Skeletal muscle satellite cell (primary cell): Measurements from ENCODE around the gene BRD3.
A peak's percentile ranks its signal among the peaks of the same experiment; 100 is the strongest.

Experiments used
- H3K27me3 ChIP-seq: 2 replicates; pipeline ENCODE4 v1.7.0; 2013; ENCODE audit warnings: low read length; ENCODE audit not compliant: control insufficient read depth, insufficient read depth
- H3K36me3 ChIP-seq: 2 replicates; pipeline ENCODE4 v1.7.0; 2013; ENCODE audit warnings: mild to moderate bottlenecking, control low read depth, low read length; ENCODE audit not compliant: insufficient read depth
- H3K4me1 ChIP-seq: 2 replicates; pipeline ENCODE4 v1.7.0; 2013; ENCODE audit warnings: low read length; ENCODE audit not compliant: control insufficient read depth, insufficient read depth
- H3K4me2 ChIP-seq: 2 replicates; pipeline ENCODE4 v1.7.0; 2013; ENCODE audit warnings: mild to moderate bottlenecking, low read length
- H3K4me3 ChIP-seq: 2 replicates; pipeline ENCODE4 v1.7.0; 2013; ENCODE audit warnings: low read length
- H3K9ac ChIP-seq: 2 replicates; pipeline ENCODE4 v1.7.0; 2013; ENCODE audit warnings: mild to moderate bottlenecking, low read depth, low read length, moderate library complexity
- H3K9me3 ChIP-seq: replicated peaks from 2 replicates; pipeline ENCODE4 v1.7.0; 2013; ENCODE audit warnings: mild to moderate bottlenecking, control low read depth, low read length

Gene BRD3

GRCh38 chr9:134065612-134066419 is 2.0 kb downstream of the BRD3 start:
- Histone ChIP-seq H3K4me2 (peak overlapping the region; percentile 95), H3K4me3 (peak overlapping the region; percentile 90), H3K27me3 (peaks cover 18% of the 10 kb centered on the region), H3K36me3 (peaks cover 8% of the 10 kb centered on the region), H3K9ac (peak overlapping the region; percentile 95), H3K4me1 (peaks cover 43% of the 10 kb centered on the region), H3K9me3 (no peaks in the 10 kb centered on the region)

- H3K4me1 ChIP-seq: peaks cover 54% of the 10 kb centered on the region
- no peak overlapping the region for H3K9ac ChIP-seq
- H3K36me3 ChIP-seq: peaks cover 8% of the 10 kb centered on the region
- H3K27me3 ChIP-seq: peaks cover 7% of the 10 kb centered on the region
- no peak overlapping the region for H3K4me3 ChIP-seq
- no peaks in the 10 kb centered on the region for H3K9me3 ChIP-seq
- no peak overlapping the region for H3K4me2 ChIP-seq
Measured at GRCh38 chr9:134064711-134065110, 3.1 kb downstream of the BRD3 start.

- Histone ChIP-seq H3K36me3 (peaks cover 8% of the 10 kb centered on the region), H3K27me3 (no peaks in the 10 kb centered on the region), H3K4me1 (peaks cover 63% of the 10 kb centered on the region), H3K4me2 (no peak overlapping the region), H3K9me3 (no peaks in the 10 kb centered on the region), H3K4me3 (no peak overlapping the region), H3K9ac (no peak overlapping the region)
Measured at GRCh38 chr9:134063571-134064450, 4.0 kb downstream of the BRD3 start.

GRCh38 chr9:134063088-134063570 is 4.7 kb downstream of the BRD3 start:
- H3K27me3 ChIP-seq: no peaks in the 10 kb centered on the region
- no peak overlapping the region for H3K4me3 ChIP-seq
- H3K36me3 ChIP-seq: peaks cover 8% of the 10 kb centered on the region
- no peaks in the 10 kb centered on the region for H3K9me3 ChIP-seq
- no peak overlapping the region for H3K4me2 ChIP-seq
- peaks cover 69% of the 10 kb centered on the region for H3K4me1 ChIP-seq
- H3K9ac ChIP-seq: no peak overlapping the region

- peaks cover 8% of the 10 kb centered on the region for H3K36me3 ChIP-seq
- H3K9ac ChIP-seq: no peak overlapping the region
- no peak overlapping the region for H3K4me2 ChIP-seq
- H3K27me3 ChIP-seq: no peaks in the 10 kb centered on the region
- no peaks in the 10 kb centered on the region for H3K9me3 ChIP-seq
- H3K4me3 ChIP-seq: no peak overlapping the region
- H3K4me1 ChIP-seq: peaks cover 73% of the 10 kb centered on the region
Measured at GRCh38 chr9:134062461-134063087, 5.3 kb downstream of the BRD3 start.

GRCh38 chr9:134061688-134062371 is 6.0 kb downstream of the BRD3 start:
- peaks cover 75% of the 10 kb centered on the region for H3K4me1 ChIP-seq

GRCh38 chr9:134061019-134061687 is 6.7 kb downstream of the BRD3 start:
- no peaks in the 10 kb centered on the region for H3K27me3 ChIP-seq
- H3K9me3 ChIP-seq: no peaks in the 10 kb centered on the region
- no peak overlapping the region for H3K4me3 ChIP-seq
- peaks cover 8% of the 10 kb centered on the region for H3K36me3 ChIP-seq
- H3K9ac ChIP-seq: no peak overlapping the region
- H3K4me1 ChIP-seq: peaks cover 79% of the 10 kb centered on the region
- no peak overlapping the region for H3K4me2 ChIP-seq

More at GRCh38 chr9:134061688-134062371, 6.0 kb downstream of the BRD3 start:
- H3K27me3 ChIP-seq: no peaks in the 10 kb centered on the region
- no peak overlapping the region for H3K9ac ChIP-seq
- no peaks in the 10 kb centered on the region for H3K9me3 ChIP-seq
- H3K4me3 ChIP-seq: no peak overlapping the region
- H3K36me3 ChIP-seq: peaks cover 8% of the 10 kb centered on the region
- no peak overlapping the region for H3K4me2 ChIP-seq

- Histone ChIP-seq H3K4me1 (peaks cover 79% of the 10 kb centered on the region), H3K9ac (no peak overlapping the region)
Measured at GRCh38 chr9:134060546-134060945, 7.3 kb downstream of the BRD3 start.

GRCh38 chr9:134059661-134060395 is 8.0 kb downstream of the BRD3 start:
- no peaks in the 10 kb centered on the region for H3K27me3 ChIP-seq
- peaks cover 80% of the 10 kb centered on the region for H3K4me1 ChIP-seq
- H3K4me2 ChIP-seq: peak overlapping the region; percentile 80
- no peaks in the 10 kb centered on the region for H3K9me3 ChIP-seq
- H3K36me3 ChIP-seq: peaks cover 8% of the 10 kb centered on the region
- no peak overlapping the region for H3K4me3 ChIP-seq
- H3K9ac ChIP-seq: no peak overlapping the region

More at GRCh38 chr9:134060546-134060945, 7.3 kb downstream of the BRD3 start:
- H3K36me3 ChIP-seq: peaks cover 8% of the 10 kb centered on the region
- H3K4me3 ChIP-seq: no peak overlapping the region
- H3K27me3 ChIP-seq: no peaks in the 10 kb centered on the region
- peak overlapping the region; percentile 23 for H3K4me2 ChIP-seq
- H3K9me3 ChIP-seq: no peaks in the 10 kb centered on the region

- Histone ChIP-seq H3K4me3 (peak overlapping the region; percentile 44), H3K27me3 (no peaks in the 10 kb centered on the region), H3K9me3 (no peaks in the 10 kb centered on the region), H3K4me1 (peaks cover 78% of the 10 kb centered on the region), H3K4me2 (peak overlapping the region; percentile 80), H3K36me3 (peaks cover 8% of the 10 kb centered on the region), H3K9ac (peak overlapping the region; percentile 39)
Measured at GRCh38 chr9:134059188-134059641, 8.6 kb downstream of the BRD3 start.
